Prostate gland (tissue), 2 donors: Measurements from ENCODE around the gene FILIP1.

Experiments used
- CTCF ChIP-seq, 4 experiments: fragments of 200-600 bp in 2 of 4; fragments of 450-650 bp in 2 of 4; sonication (generic) in 2 of 4; IDR thresholded peaks; 1 replicate in 3 of 4; 2 replicates in 1 of 4; pipeline ENCODE4 v1.5.1; 2016 to 2019; ENCODE audit warnings: antibody characterized with exemption in 4 of 4, mild to moderate bottlenecking in 2 of 4, moderate library complexity in 2 of 4
- POLR2A ChIP-seq: fragments of 450-650 bp; IDR thresholded peaks from one replicate; pipeline ENCODE4 v1.6.1; 2016; ENCODE audit warnings: antibody characterized with exemption, mild to moderate bottlenecking

- TF ChIP-seq CTCF (IDR thresholded peaks at IDR 0.05) (no peak), POLR2A (no peak)
Observed at GRCh38 chr6:75397171-75397570, 96.4 kb downstream of the FILIP1 start.
